HEK293T (cell line): ENCODE results near the gene KCNMB4.

Experiments
- CTCF ChIA-PET: fragments of 350-600 bp; formaldehyde crosslinking; extraction: SDS; loops from one replicate; lab custom pipeline; 2021; ENCODE audit warnings: antibody characterized with exemption, inconsistent platforms; lab: Yijun Ruan, JAX
- POLR2A ChIA-PET: fragments of 350-600 bp; formaldehyde crosslinking; extraction: SDS; loops from one replicate; lab custom pipeline; 2020; ENCODE audit warnings: antibody characterized with exemption, inconsistent platforms; lab: Yijun Ruan, JAX
- DNase-seq: peaks from one replicate; pipeline ENCODE4 v3.0.0; 2012; ENCODE audit warnings: mixed read lengths; ENCODE audit errors: extremely low spot score
- ARNT ChIP-seq: fragments of 450-650 bp; IDR thresholded peaks from 2 replicates; pipeline ENCODE4 v1.6.1; 2017; ENCODE audit warnings: mild to moderate bottlenecking
- BHLHE40 ChIP-seq: fragments of 450-650 bp; IDR thresholded peaks from 2 replicates; pipeline ENCODE4 v1.6.1; 2016; ENCODE audit warnings: mild to moderate bottlenecking, moderate library complexity, borderline replicate concordance
- CTBP1 ChIP-seq: fragments of 450-650 bp; IDR thresholded peaks from 2 replicates; pipeline ENCODE4 v1.6.1; 2016; ENCODE audit warnings: borderline replicate concordance
- ELF4 ChIP-seq: fragments of 450-650 bp; IDR thresholded peaks from 2 replicates; pipeline ENCODE4 v1.6.1; 2017; ENCODE audit warnings: antibody characterized with exemption
- FOXA1 ChIP-seq: fragments of 450-650 bp; IDR thresholded peaks from 2 replicates; pipeline ENCODE4 v1.6.1; 2016; ENCODE audit warnings: mild to moderate bottlenecking
- FOXK2 ChIP-seq: fragments of 450-650 bp; IDR thresholded peaks from 2 replicates; pipeline ENCODE4 v1.6.1; 2016; ENCODE audit warnings: mild to moderate bottlenecking
- FOXM1 ChIP-seq: fragments of 450-650 bp; IDR thresholded peaks from 2 replicates; pipeline ENCODE4 v1.6.1; 2017; ENCODE audit warnings: mild to moderate bottlenecking, borderline replicate concordance
- HDGF ChIP-seq: fragments of 450-650 bp; IDR thresholded peaks from 2 replicates; pipeline ENCODE4 v1.6.1; 2017; ENCODE audit warnings: antibody characterized with exemption, borderline replicate concordance
- L3MBTL2 ChIP-seq: fragments of 450-650 bp; conservative IDR thresholded peaks from 2 replicates; pipeline ENCODE4 v1.6.1; 2016; ENCODE audit warnings: mild to moderate bottlenecking
- LEF1 ChIP-seq: fragments of 450-650 bp; IDR thresholded peaks from 2 replicates; pipeline ENCODE4 v1.6.1; 2017; ENCODE audit warnings: mild to moderate bottlenecking, borderline replicate concordance
- NFRKB ChIP-seq: fragments of 450-650 bp; IDR thresholded peaks from 2 replicates; pipeline ENCODE4 v1.6.1; 2016; ENCODE audit warnings: mild to moderate bottlenecking, moderate library complexity
- SP1 ChIP-seq: fragments of 450-650 bp; IDR thresholded peaks from 2 replicates; pipeline ENCODE4 v1.6.1; 2017
- SUZ12 ChIP-seq: fragments of 450-650 bp; IDR thresholded peaks from 2 replicates; pipeline ENCODE4 v1.6.1; 2016; ENCODE audit warnings: mild to moderate bottlenecking
- TARDBP ChIP-seq: fragments of 450-650 bp; IDR thresholded peaks from 2 replicates; pipeline ENCODE4 v1.6.1; 2016
- ZNF384 ChIP-seq: fragments of 450-650 bp; IDR thresholded peaks from 2 replicates; pipeline ENCODE4 v1.6.1; 2016
- TF ChIP-seq, protein P1 (sequence below): fragments of 450-650 bp; IDR thresholded peaks from 2 replicates; pipeline ENCODE4 v1.6.1; 2016

Gene KCNMB4

DNA sequence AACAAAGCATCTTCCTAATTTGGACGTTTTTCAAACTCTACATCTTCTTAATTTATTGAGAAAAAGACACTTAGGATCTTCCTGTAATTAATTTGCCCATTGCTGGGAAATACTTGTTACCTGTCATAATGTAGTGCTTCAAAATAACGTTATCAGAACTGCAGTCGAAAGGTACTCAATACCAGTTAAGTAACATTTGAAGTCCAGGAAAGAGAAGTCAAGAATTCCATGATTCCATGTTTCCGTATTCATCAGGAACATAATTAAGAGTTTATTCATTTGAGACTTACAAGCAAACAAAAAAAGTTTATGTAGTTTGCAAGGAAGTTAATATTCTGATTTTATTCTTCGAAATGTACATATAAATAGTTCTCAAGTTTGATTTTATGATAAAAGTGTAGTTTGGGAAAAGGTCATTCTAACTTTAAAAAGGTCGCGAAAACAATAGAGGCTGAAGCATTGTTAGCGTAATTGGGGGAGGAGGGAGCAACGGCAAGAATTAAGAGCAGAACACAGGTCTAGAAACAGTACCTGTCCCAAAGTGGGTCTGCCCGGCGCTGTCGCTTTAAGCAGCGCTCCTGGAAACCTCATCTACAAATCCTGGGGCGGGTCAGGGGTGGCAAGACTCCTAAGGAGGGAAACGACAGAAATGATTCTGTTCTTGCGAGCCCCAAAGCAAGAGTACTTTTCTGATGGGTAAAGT is 1.2 kb upstream of the KCNMB4 start:
- no peak for TF ChIP-seq FOXK2
- TF ChIP-seq, protein P1, sequence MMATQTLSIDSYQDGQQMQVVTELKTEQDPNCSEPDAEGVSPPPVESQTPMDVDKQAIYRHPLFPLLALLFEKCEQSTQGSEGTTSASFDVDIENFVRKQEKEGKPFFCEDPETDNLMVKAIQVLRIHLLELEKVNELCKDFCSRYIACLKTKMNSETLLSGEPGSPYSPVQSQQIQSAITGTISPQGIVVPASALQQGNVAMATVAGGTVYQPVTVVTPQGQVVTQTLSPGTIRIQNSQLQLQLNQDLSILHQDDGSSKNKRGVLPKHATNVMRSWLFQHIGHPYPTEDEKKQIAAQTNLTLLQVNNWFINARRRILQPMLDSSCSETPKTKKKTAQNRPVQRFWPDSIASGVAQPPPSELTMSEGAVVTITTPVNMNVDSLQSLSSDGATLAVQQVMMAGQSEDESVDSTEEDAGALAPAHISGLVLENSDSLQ: no peak
- no peak for TF ChIP-seq CTBP1
- no peak for TF ChIP-seq LEF1
- TF ChIP-seq HDGF: no peak
- TF ChIP-seq FOXM1: no peak
- no peak for TF ChIP-seq TARDBP
- no peak for TF ChIP-seq L3MBTL2
- no peak for TF ChIP-seq BHLHE40
- no peak for TF ChIP-seq SP1
- ChIA-PET POLR2A (no interaction called here), CTCF (no interaction called here)

DNA sequence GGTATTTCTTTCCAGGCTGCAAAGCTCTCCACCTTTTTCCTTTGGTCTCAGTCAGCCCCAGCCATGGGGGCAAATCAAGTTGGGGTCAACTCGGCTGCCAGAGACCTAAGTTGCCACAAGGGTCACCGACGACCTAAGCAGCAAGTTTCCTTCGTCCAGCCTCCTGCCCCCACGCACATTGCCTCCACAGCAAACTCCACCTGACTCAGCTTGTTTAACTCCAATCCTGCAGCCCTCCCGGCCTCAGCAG is 767 bp upstream of the KCNMB4 start:
- TF ChIP-seq FOXM1 (no peak), ELF4 (no peak), SUZ12 (no peak), HDGF (no peak), FOXA1 (no peak), NFRKB (no peak), SP1 (no peak), CTBP1 (no peak), FOXK2 (no peak), L3MBTL2 (no peak), ZNF384 (no peak), LEF1 (no peak), ARNT (no peak), BHLHE40 (no peak), TARDBP (no peak)
- TF ChIP-seq, protein P1: no peak
- ChIA-PET POLR2A (no interaction called here), CTCF (no interaction called here)
- DNase-seq: no peak

More for the DNA sequence above, 1.2 kb upstream of the KCNMB4 start:
- DNase-seq: peak; percentile 7

DNA sequence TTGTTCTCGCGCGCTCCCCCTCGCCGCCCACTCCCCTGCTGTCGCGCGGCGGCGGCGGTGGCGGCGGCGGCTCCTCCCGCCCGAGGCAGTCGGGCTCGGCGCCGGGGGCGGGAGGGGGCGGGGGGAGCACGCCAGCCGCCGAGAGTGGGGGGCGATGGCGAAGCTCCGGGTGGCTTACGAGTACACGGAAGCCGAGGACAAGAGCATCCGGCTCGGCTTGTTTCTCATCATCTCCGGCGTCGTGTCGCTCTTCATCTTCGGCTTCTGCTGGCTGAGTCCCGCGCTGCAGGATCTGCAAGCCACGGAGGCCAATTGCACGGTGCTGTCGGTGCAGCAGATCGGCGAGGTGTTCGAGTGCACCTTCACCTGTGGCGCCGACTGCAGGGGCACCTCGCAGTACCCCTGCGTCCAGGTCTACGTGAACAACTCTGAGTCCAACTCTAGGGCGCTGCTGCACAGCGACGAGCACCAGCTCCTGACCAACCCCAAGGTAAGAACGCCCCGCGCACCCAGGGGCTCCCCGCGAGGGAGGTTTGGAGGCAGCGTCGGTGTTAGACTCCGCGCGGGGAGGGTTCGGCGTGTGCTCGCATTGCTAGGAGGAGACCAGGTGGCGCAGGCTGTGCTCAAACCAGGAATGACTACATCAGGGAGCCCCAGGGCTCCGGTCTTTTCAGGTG is 629 bp downstream of the KCNMB4 start:
- no peak for TF ChIP-seq LEF1
- peak; percentile 56 for TF ChIP-seq L3MBTL2
- ChIA-PET CTCF (no interaction called here), POLR2A (interaction anchor here (0.8 kb wide), 1 partner anchor 123 kb away, joined by 3 read pairs; no protein-coding TSS in a partner anchor)
- peak; percentile 50 for DNase-seq

DNA sequence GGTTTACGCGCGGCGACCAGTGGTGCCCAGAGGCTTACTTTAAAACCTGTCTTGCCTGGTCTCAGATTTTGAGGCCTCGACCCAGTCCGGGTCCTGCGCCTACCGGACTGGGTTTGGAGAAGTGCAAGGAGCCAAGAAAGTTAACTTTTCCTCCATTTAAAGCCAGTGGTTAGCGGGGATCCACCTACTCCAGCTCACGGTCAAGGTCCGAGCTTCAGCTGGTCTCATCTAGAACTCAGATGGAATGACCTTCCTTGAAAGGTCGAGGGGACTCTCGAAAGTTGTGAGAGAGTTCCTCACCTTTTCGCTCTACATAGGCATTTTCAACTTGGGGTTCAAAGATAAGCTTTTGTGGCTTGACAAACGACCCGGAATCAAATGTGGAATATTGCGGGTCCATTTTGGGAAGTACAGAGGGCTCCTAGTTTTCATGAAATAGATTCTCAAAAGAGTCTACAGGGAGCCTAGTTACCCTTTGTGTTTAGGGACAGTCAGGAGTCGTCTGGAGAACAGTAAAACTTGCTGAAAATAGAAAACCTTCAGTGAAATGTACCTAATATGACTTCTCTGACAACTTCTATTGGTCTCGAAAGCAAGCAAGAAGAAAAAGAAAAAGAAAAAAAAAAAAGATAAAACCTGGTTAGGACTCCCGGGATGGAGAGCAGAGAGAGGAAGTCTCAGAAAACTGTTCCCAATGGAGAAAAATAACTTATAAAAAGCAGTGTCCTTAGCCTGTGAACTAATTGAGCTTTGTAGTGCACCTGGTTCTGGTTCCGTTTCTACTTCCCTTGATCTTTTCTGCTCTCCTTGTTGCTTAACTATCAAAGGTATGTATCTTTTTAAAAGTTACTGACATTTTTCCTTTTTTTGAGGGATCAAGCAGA is 1.4 kb downstream of the KCNMB4 start:
- ChIA-PET POLR2A (interaction anchor here (0.8 kb wide), 1 partner anchor 124 kb away, joined by 3 read pairs; no protein-coding TSS in a partner anchor), CTCF (no interaction called here)
- no peak for TF ChIP-seq ZNF384
- TF ChIP-seq CTBP1: no peak
- TF ChIP-seq ARNT: no peak
- TF ChIP-seq SP1: no peak
- TF ChIP-seq TARDBP: no peak
- TF ChIP-seq, protein P1: no peak
- no peak for TF ChIP-seq SUZ12
- no peak for TF ChIP-seq BHLHE40
- TF ChIP-seq FOXK2: no peak
- peak; percentile 4 for DNase-seq

DNA sequence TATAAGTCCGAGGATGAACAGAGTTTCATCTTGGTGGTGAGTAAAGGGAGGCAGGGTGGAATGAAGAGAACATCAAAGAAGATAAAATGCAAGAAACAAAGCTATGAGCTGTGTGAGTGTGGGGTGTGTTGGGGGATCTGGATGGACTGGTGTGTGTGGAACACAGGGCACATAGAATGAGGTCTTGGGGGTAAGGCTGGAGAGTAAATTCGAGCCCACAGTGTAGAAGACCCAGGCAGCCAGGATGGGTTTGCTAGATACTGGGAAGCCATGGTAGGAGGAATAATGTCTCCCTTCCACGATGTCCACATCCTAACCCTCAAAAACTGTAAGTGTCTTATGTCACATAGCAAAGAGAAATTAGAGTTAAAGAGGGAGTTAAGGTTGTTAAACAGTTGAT is 6.8 kb downstream of the KCNMB4 start:
- ChIA-PET CTCF (no interaction called here), POLR2A (no interaction called here)
- no peak for DNase-seq
- TF ChIP-seq TARDBP (no peak), CTBP1 (no peak)

DNA sequence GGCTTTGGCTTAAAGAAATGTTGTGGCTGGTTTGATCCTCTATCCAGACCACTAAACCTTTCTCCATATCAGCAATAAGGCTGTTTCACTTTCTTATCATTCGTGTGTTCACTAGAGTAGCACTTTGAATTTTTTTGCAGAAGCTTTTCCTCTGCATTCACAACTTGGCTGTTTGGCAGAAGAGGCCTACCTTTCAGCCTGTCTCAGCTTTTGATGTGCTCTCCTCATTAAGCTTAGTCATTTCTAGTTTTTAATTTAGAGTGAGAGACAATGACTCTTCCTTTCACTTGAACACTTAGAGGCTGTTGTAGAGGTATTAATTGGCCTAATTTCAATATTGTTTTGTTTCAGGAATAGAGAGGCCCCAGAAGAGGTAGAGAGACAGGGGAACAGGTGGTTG is 13.8 kb downstream of the KCNMB4 start:
- DNase-seq: no peak
- ChIA-PET CTCF (no interaction called here), POLR2A (no interaction called here)
- no peak for TF ChIP-seq NFRKB
- no peak for TF ChIP-seq BHLHE40
- TF ChIP-seq LEF1: no peak
- no peak for TF ChIP-seq ARNT
- TF ChIP-seq CTBP1: no peak
